DOHH2 (cell line): ENCODE data around the gene PKD2L1.

Source experiments
- CTCF ChIP-seq: fragments of 200-600 bp; sonication (generic); IDR thresholded peaks from one replicate; pipeline ENCODE4 v1.5.1; 2014; ENCODE audit warnings: antibody characterized with exemption, mild to moderate bottlenecking, low read depth, low read length; ENCODE audit not compliant: poor library complexity, severe bottlenecking
- EZH2phosphoT487 ChIP-seq: fragments of 200-600 bp; sonication (generic); IDR thresholded peaks from 2 replicates; pipeline ENCODE4 v1.6.1; 2017; ENCODE audit warnings: borderline replicate concordance, mild to moderate bottlenecking, antibody characterized with exemption, low read length, moderate library complexity, mixed read lengths

- no peak for TF ChIP-seq CTCF
- TF ChIP-seq EZH2phosphoT487: no peak
Measured at GRCh38 chr10:100327007-100327717, 2.9 kb downstream of the PKD2L1 start.
